ENCODE measurements around the gene PPP1CB.
A peak's percentile ranks its signal among the peaks of the same experiment; 100 is the strongest.

Gene PPP1CB

GRCh38 chr2:28745876-28746275 is 5.8 kb upstream of the PPP1CB start:
- no peak for DNase-seq

- DNase-seq, result no peak
Measured at GRCh38 chr2:28746429-28747111, 5.1 kb upstream of the PPP1CB start.

- DNase-seq, result no peak
Measured at GRCh38 chr2:28747714-28748113, 3.9 kb upstream of the PPP1CB start.

DNA sequence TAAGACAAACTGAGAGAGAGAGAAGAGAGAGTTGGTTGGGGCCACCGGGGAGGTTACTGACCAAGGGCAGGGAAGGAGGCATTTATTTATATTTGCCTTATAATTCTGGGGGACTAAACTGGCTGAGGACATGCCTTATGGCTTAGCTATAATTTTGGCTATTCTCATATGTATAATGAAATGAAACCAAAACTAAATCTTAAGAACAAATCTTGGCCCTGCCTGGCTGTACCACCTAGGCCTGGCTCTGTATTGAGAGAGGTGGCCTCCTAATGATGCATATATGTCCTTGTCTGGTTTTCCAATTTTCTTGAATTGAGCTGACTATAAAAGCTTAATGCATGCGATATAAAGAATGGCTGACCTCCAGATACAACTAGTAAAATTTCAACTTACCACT is 3.5 kb upstream of the PPP1CB start:
- no peak for DNase-seq

GRCh38 chr2:28748941-28749340 is 2.7 kb upstream of the PPP1CB start:
- DNase-seq, result no peak

DNA sequence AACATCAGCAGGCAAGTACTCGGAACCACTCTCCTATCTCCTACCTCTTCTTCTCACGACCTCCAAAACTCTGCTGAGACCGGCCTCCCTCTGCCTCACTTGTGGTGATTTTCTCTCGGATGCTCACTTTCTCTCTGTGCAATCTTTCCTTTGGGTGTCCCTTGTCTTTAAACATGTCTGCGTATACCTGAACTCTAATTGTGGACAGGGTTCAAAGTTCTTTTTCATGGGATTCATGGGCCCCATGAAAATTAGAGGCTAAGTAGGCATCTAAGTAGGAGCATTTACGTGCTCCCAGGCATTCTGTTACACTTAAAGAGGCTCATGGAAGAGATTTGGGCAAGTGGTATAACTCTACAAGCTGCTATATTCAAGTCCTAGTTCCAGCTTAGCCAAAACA is 2.1 kb upstream of the PPP1CB start:
- DNase-seq, result no peak

- peak in 1 of 2 experiments; percentile 32 for DNase-seq
Measured at GRCh38 chr2:28750316-28751251, 1.0 kb upstream of the PPP1CB start.

- DNase-seq, result no peak
Measured at GRCh38 chr2:28751956-28752630, 463 bp downstream of the PPP1CB start.

GRCh38 chr2:28752631-28753376 is 1.2 kb downstream of the PPP1CB start:
- DNase-seq, result peak in 1 of 2 experiments; percentile 44

DNA sequence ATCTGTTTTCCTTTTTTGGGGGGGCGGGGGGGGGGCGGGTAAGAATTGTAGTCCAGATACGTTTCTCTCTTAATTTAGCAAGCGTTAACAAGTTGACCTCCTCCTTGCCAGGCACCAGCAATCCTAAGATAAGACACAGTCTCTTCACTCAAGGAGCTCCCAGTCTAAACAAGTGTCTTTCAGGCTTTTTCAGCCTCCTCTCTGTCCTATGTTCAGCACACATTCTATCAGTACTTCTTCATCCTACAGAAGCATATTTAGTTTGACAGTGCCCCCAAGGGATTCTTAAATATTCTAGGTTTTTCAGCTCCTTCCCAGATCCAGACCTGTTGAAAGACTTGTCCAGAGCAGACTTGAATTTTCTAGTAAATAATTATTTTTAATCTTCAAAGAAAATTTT is 2.7 kb downstream of the PPP1CB start:
- DNase-seq, result no peak

DNA sequence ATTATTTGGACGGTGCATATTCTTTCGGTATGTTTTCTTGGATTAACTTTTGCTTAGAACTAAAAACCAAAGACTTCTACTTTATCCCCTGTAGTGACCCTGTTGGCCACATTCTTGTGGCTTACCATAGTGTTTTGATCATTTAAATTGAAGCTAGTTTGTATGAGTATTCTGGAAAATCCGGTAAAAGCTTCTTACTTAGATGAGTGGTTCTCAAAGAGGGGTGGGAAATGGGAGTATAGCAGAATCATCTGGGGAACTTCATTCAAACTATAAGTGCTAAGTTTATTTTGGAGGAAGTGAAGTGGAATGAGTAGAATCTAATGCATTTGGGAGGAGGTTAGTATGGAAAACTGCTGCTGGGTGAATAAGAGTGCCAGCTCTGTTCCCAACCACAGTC is 3.8 kb downstream of the PPP1CB start:
- DNase-seq, result no peak

- DNase-seq, result no peak
Measured at GRCh38 chr2:28758459-28758858, 6.8 kb downstream of the PPP1CB start.

DNA sequence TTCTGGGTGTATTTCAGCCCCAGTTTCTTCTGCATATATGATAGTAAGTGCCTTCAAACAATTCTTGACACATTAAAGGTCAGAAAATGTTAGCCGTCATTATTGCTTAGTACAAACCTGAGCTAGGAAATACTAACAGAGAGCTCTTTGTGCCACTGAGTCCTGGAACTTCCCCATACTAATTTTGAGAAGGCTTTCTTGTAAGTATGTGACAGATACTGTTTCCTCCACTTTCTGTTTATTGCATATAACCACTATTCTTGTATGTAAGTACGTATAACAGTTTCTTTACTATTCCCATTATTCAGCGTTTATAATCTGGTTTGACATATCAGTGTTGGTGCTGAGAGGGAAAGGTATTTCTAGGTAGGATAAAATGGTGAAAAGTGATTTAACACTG is 9.8 kb downstream of the PPP1CB start:
- DNase-seq, result no peak

GRCh38 chr2:28764909-28765711 is 13.5 kb downstream of the PPP1CB start:
- DNase-seq, result no peak

DNA sequence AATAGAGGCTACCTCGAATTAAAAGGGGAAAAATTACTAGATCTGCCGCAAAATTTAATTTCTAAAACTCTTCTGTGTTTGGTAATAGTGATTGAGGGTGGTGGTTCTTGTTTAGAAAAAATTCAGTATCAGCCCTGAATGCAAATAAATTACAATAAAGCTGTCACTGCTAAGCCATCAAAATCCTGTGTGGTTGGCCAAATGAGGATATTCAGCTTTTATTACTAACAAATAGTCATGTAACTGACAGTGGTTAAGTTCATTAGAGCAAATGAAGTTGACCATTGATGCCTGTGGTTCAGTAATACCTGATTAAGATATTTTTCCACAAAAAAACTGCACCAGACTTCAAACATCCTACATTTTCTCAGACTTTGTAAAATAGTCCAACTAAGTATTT is 14.4 kb downstream of the PPP1CB start:
- no peak for DNase-seq

DNA sequence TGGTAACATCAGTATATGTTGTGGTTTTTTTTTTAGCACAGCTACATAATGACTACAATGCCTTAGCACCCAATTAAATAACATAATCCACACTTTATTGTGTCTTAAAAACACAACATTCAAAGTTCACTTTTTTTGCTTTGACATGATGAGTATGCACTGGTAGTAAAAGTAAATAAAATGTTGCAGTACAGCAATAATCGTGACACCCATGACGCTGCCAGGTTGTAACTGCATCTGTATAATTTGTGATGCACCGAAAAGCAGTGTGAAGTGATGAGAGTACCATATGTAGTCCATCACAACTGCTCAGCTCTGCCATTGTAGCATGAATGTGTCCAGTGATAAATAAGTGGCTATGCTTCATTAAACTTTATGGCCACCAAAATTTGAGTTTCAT is 15.7 kb downstream of the PPP1CB start:
- no peak for DNase-seq

DNA sequence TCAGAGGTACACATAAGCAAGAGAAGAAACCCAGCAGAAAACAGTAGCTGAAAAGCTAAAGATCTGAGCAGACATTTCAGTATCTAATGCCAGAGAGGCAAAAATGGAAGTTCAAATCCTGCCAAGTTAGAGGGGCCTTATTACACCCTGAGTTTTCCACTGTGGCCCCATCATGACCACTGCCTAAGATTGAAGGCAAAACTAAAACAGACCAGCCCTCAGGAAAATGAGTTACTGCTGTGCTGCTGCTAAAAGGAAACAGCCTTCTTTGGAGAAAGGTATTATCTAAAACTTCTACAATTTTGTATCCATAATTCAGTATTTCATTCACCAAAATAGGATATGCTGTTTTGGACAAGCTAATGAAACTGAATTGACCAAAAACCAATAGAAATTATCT is 16.8 kb downstream of the PPP1CB start:
- DNase-seq, result no peak

DNA sequence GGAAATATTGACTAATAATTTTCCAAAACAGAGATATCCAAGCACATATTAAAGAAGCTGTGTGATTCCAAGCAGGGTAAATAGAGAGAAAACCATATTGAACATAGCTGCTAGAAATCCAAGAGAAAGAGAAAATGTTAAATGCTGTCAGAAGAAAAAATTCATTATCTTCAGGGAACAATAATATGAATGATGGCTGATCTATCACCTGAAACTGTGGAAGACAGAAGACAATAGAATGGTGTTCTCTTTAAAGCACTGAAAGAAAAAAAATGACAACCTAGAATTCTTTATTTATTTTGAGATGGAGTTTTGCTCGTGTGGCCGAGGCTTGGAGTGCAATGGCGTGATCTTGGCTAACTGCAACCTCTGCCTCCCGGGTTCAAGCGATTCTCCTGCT is 17.3 kb downstream of the PPP1CB start:
- DNase-seq, result no peak

DNA sequence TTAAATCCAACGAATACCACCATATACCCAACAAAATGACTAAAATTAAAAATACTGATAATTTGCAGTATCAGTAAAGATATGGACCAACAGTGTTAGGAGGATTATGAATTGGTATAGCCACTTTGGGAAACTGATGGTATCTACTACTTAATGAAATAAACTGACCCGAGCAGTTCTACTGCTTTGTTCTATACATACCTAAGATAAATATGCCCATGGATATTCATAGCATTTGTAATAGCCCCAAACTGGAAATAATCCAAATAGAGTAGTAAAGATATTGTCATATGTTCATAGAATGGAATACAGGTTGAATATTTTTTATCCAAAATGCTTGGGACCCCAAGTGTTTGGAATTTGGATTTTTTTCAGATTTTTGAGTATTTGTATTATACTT is 20.7 kb downstream of the PPP1CB start:
- no peak for DNase-seq

DNA sequence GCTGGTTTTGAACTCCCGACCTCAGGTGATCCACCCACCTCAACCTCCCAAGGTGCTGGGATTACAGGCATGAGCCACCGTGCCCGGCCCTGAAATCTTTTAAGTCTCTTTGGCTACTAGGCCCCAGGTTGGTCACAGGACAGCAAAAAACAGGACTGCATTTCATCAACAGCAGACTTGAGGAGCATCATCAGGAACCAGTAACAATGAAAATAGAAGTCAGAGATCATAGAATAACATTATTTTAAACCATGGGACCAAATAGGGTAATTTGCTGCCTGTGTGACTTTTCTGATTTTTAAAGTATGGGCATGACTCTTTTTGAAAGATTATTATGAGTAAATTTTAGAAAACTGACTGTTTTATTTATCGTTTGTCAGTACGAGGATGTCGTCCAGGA is 24.8 kb downstream of the PPP1CB start:
- no peak for DNase-seq

DNA sequence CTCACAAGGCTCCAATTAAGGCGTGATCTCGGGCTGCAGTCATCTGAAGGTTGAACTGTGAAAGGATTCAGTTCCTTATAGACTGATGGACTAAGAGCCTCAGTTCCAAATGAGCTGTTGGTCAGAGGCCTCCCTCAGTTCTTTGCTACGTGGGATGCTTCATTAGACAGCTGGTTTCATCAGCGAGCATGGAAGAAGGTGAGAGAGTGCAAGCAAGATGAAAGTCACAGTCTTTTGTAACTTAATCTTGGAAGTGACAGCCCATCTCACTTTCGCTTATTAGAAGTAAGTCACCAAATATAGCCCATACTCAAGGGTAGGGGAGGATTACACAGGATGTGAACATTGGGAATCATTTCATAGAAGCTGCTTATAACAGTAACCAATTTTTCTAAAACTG is 26.8 kb downstream of the PPP1CB start:
- no peak for DNase-seq

GRCh38 chr2:28779001-28779400 is 27.4 kb downstream of the PPP1CB start:
- DNase-seq, result no peak

Measured in SW 1271 (cell line).